ENCODE results near the gene CLINT1. TPM values are rescaled to one million over a fixed set of nuclear protein-coding genes. Genes with fewer than 3 reads are reported as not detected.

Gene CLINT1
- 100 to 1,000 TPM in 3 of 4 donors, 10 to 100 TPM in 1; 89.3 to 122 (median 107) TPM for total RNA-seq

- 0% methylated on average over 36 to 57 of the region's 59 CpGs for WGBS, 2 donors
- intact Hi-C loops (cut with DNase I; ENCODE audit: low total_unique reads) = no loop called here
These were observed at the start of gene CLINT1 for GRCh38 chr5:157858527-157859226. Gene CLINT1 (minus strand): TSS chr5:157859145. CDS start chr5:157858970, 175 bp downstream.

GRCh38 chr5:157908459-157908858 is 49.5 kb upstream of the CLINT1 start:
- WGBS, 2 donors = 86 to 94% methylated on average over 1 of the region's 1 CpG
- no peak for TF ChIP-seq CTCF (IDR thresholded peaks at IDR 0.05)
- no peak for TF ChIP-seq POLR2A (IDR thresholded peaks at IDR 0.05)
- no peak overlapping the region for H3K4me3 ChIP-seq (ENCODE audit: low read depth, poor library complexity, severe bottlenecking)
- no peak for DNase-seq (ENCODE audit: low spot score in 2 of 2)
- intact Hi-C loops (cut with DNase I; ENCODE audit: low total_unique reads) = no loop called here

More at GRCh38 chr5:157858527-157859226, at the start of gene CLINT1:
- H3K4me3 ChIP-seq (ENCODE audit: low read depth, poor library complexity, severe bottlenecking) = peak within 1 kb of the TSS; percentile 93
- no peak for TF ChIP-seq POLR2A (IDR thresholded peaks at IDR 0.05)
- DNase-seq (ENCODE audit: low spot score in 2 of 2) = peak; percentile 86 to 98

- WGBS, 2 donors = 88 to 91% methylated on average over 3 of the region's 3 CpGs
- TF ChIP-seq POLR2A (IDR thresholded peaks at IDR 0.05) (no peak), CTCF (IDR thresholded peaks at IDR 0.05) (no peak)
- intact Hi-C loops (cut with DNase I; ENCODE audit: low total_unique reads) = no loop called here
- H3K4me3 ChIP-seq (ENCODE audit: low read depth, poor library complexity, severe bottlenecking) = no peak overlapping the region
- DNase-seq (ENCODE audit: low spot score in 2 of 2) = no peak
These were observed 48.5 kb upstream of the CLINT1 start for GRCh38 chr5:157907479-157907878.

- intact Hi-C loops (cut with DNase I; ENCODE audit: low total_unique reads) = no loop called here
- TF ChIP-seq CTCF (IDR thresholded peaks at IDR 0.05) (no peak), POLR2A (IDR thresholded peaks at IDR 0.05) (no peak)
- 55 to 58% methylated on average over 2 of the region's 2 CpGs for WGBS, 2 donors
- H3K4me3 ChIP-seq (ENCODE audit: low read depth, poor library complexity, severe bottlenecking) = no peak overlapping the region
- DNase-seq (ENCODE audit: low spot score in 2 of 2) = no peak
These were observed 44.1 kb upstream of the CLINT1 start for GRCh38 chr5:157903117-157903450.

GRCh38 chr5:157902449-157903116 is 43.6 kb upstream of the CLINT1 start:
- H3K4me3 ChIP-seq (ENCODE audit: low read depth, poor library complexity, severe bottlenecking) = no peak overlapping the region
- intact Hi-C loops (cut with DNase I; ENCODE audit: low total_unique reads) = no loop called here
- WGBS, 2 donors = 36 to 39% methylated on average over 9 of the region's 9 CpGs
- DNase-seq (ENCODE audit: low spot score in 2 of 2) = no peak
- TF ChIP-seq POLR2A (IDR thresholded peaks at IDR 0.05) (no peak), CTCF (IDR thresholded peaks at IDR 0.05) (no peak)

GRCh38 chr5:157900644-157901043 is 41.7 kb upstream of the CLINT1 start:
- DNase-seq (ENCODE audit: low spot score in 2 of 2) = no peak
- no peak for TF ChIP-seq POLR2A (IDR thresholded peaks at IDR 0.05)
- TF ChIP-seq CTCF (IDR thresholded peaks at IDR 0.05) = no peak
- intact Hi-C loops (cut with DNase I; ENCODE audit: low total_unique reads) = no loop called here
- 80 to 86% methylated on average over 4 of the region's 4 CpGs for WGBS, 2 donors
- H3K4me3 ChIP-seq (ENCODE audit: low read depth, poor library complexity, severe bottlenecking) = no peak overlapping the region
